H9 (cell line): ENCODE results near the gene LTBP2. TPM values are rescaled to one million over a fixed set of nuclear protein-coding genes. Genes with fewer than 3 reads are reported as not detected.

ENCODE experiments used
- DNase-seq: peaks from one replicate; pipeline ENCODE4 v3.0.0-alpha.2; 2017
- H2AFZ ChIP-seq: one replicate; pipeline ENCODE4 v1.6.1; 2013; ENCODE audit warnings: mild to moderate bottlenecking, low read length, control low read depth, moderate library complexity
- H2AK5ac ChIP-seq: 2 replicates; pipeline ENCODE4 v1.6.1; 2013; ENCODE audit warnings: low read length, control low read depth, mixed read lengths; ENCODE audit not compliant: insufficient read length
- H2BK120ac ChIP-seq: one replicate; pipeline ENCODE4 v1.6.1; 2013; ENCODE audit warnings: low read depth, mild to moderate bottlenecking, low read length, control low read depth, inconsistent platforms; ENCODE audit not compliant: poor library complexity, severe bottlenecking
- H2BK12ac ChIP-seq: 2 replicates; pipeline ENCODE4 v1.6.1; 2013; ENCODE audit warnings: low read length, control low read depth, mixed read lengths, low read depth; ENCODE audit not compliant: insufficient read length
- H2BK15ac ChIP-seq: 2 replicates; pipeline ENCODE4 v1.6.1; 2013; ENCODE audit warnings: low read depth, low read length, control low read depth
- H2BK20ac ChIP-seq: one replicate; pipeline ENCODE4 v1.6.1; 2013; ENCODE audit warnings: low read depth, mild to moderate bottlenecking, low read length, control low read depth, inconsistent platforms; ENCODE audit not compliant: poor library complexity, severe bottlenecking
- H2BK5ac ChIP-seq: 2 replicates; pipeline ENCODE4 v1.6.1; 2013; ENCODE audit warnings: low read length, control low read depth, mixed read lengths; ENCODE audit not compliant: insufficient read length
- H3K14ac ChIP-seq: 2 replicates; pipeline ENCODE4 v1.6.1; 2013; ENCODE audit warnings: low read length, control low read depth; ENCODE audit not compliant: insufficient read depth
- H3K18ac ChIP-seq: 2 replicates; pipeline ENCODE4 v1.6.1; 2013; ENCODE audit warnings: low read depth, mild to moderate bottlenecking, mixed read lengths, low read length, control low read depth; ENCODE audit not compliant: insufficient read length
- H3K23ac ChIP-seq: 2 replicates; pipeline ENCODE4 v1.6.1; 2013; ENCODE audit warnings: low read length, control low read depth, mixed read lengths, low read depth; ENCODE audit not compliant: insufficient read length
- H3K23me2 ChIP-seq: 2 replicates; pipeline ENCODE4 v1.6.1; 2013; ENCODE audit warnings: low read depth, mild to moderate bottlenecking, mixed read lengths, low read length, control low read depth; ENCODE audit not compliant: insufficient read length, poor library complexity, severe bottlenecking
- H3K27ac ChIP-seq: 2 replicates; pipeline ENCODE4 v1.5.1; 2013; ENCODE audit warnings: low read length, control low read depth, mixed read lengths, low read depth; ENCODE audit not compliant: insufficient read length
- H3K27me3 ChIP-seq: 2 replicates; pipeline ENCODE4 v1.6.1; 2013; ENCODE audit warnings: low read length, control low read depth, inconsistent platforms; ENCODE audit not compliant: insufficient read depth
- H3K4ac ChIP-seq: 2 replicates; pipeline ENCODE4 v1.6.1; 2013; ENCODE audit warnings: low read depth, mild to moderate bottlenecking, control low read depth, inconsistent platforms, low read length, moderate library complexity
- H3K4me1 ChIP-seq: 2 replicates; pipeline ENCODE4 v1.6.1; 2013; ENCODE audit warnings: low read length, control low read depth, inconsistent platforms; ENCODE audit not compliant: insufficient read depth
- H3K4me2 ChIP-seq: 2 replicates; pipeline ENCODE4 v1.6.1; 2013; ENCODE audit warnings: low read length, control low read depth, mixed read lengths; ENCODE audit not compliant: insufficient read length, insufficient read depth
- H3K56ac ChIP-seq: 2 replicates; pipeline ENCODE4 v1.6.1; 2013; ENCODE audit warnings: low read depth, mild to moderate bottlenecking, mixed read lengths, low read length, control low read depth; ENCODE audit not compliant: insufficient read length
- H3K79me1 ChIP-seq: 2 replicates; pipeline ENCODE4 v1.6.1; 2013; ENCODE audit warnings: low read depth, mild to moderate bottlenecking, moderate library complexity, low read length, control low read depth, inconsistent platforms; ENCODE audit not compliant: insufficient read depth, poor library complexity, severe bottlenecking
- H3K79me2 ChIP-seq: 2 replicates; pipeline ENCODE4 v1.6.1; 2013; ENCODE audit warnings: low read length, control low read depth, inconsistent platforms; ENCODE audit not compliant: insufficient read depth
- H3K9ac ChIP-seq: 2 replicates; pipeline ENCODE4 v1.6.1; 2013; ENCODE audit warnings: low read length, control low read depth, mixed read lengths; ENCODE audit not compliant: insufficient read length; ENCODE audit errors: extremely low read depth
- H3K9me3 ChIP-seq: one replicate; pipeline ENCODE4 v1.6.1; 2013; ENCODE audit warnings: low read depth, low read length, inconsistent platforms; ENCODE audit not compliant: control insufficient read depth
- H3T11ph ChIP-seq: one replicate; pipeline ENCODE4 v1.6.1; 2013; ENCODE audit warnings: mild to moderate bottlenecking, low read length, control low read depth, inconsistent platforms
- H4K20me1 ChIP-seq: one replicate; pipeline ENCODE4 v1.6.1; 2013; ENCODE audit not compliant: control insufficient read depth, insufficient read length, insufficient read depth
- H4K5ac ChIP-seq: 2 replicates; pipeline ENCODE4 v1.6.1; 2013; ENCODE audit warnings: low read depth, mild to moderate bottlenecking, mixed read lengths, low read length, control low read depth; ENCODE audit not compliant: insufficient read length
- H4K8ac ChIP-seq: replicated peaks from 2 replicates; pipeline ENCODE4 v1.6.1; 2013; ENCODE audit warnings: low read length, control low read depth, mixed read lengths, low read depth; ENCODE audit not compliant: insufficient read length
- H4K91ac ChIP-seq: 2 replicates; pipeline ENCODE4 v1.6.1; 2013; ENCODE audit warnings: low read depth, mild to moderate bottlenecking, moderate library complexity, mixed read lengths, low read length, control low read depth; ENCODE audit not compliant: insufficient read length
- H3K27ac Mint-ChIP-seq, 3 experiments: 2 replicates in 2 of 3; 3 replicates in 1 of 3; pipeline ENCODE4 v1.8.0; 2020 to 2021; ENCODE audit warnings: mixed read lengths in 3 of 3, mild to moderate bottlenecking in 1 of 3, moderate library complexity in 1 of 3
- H3K27me3 Mint-ChIP-seq: 2 replicates; pipeline ENCODE4 v1.8.0; 2021; ENCODE audit warnings: low read depth, mild to moderate bottlenecking, moderate library complexity, mixed read lengths
- H3K36me3 Mint-ChIP-seq, 3 experiments: 2 replicates in 2 of 3; 3 replicates in 1 of 3; pipeline ENCODE4 v1.8.0; 2020 to 2021; ENCODE audit warnings: low read depth in 3 of 3, mixed read lengths in 3 of 3; ENCODE audit not compliant: insufficient read depth in 1 of 3
- H3K4me1 Mint-ChIP-seq, 2 experiments: 2 replicates each; pipeline ENCODE4 v1.8.0; 2020; ENCODE audit warnings: mixed read lengths in 2 of 2
- H3K4me3 Mint-ChIP-seq, 2 experiments: 2 replicates in 1 of 2; 3 replicates in 1 of 2; pipeline ENCODE4 v1.8.0; 2020 to 2021; ENCODE audit warnings: mild to moderate bottlenecking in 2 of 2, mixed read lengths in 2 of 2, moderate library complexity in 1 of 2
- H3K9me3 Mint-ChIP-seq, 2 experiments: 2 replicates in 1 of 2; 3 replicates in 1 of 2; pipeline ENCODE4 v1.8.0; 2020; ENCODE audit warnings: mild to moderate bottlenecking in 2 of 2, mixed read lengths in 2 of 2, moderate library complexity in 1 of 2
- CTCF ChIP-seq: fragments of 200-600 bp; sonication (generic); conservative IDR thresholded peaks from 3 replicates; pipeline ENCODE4 v1.8.0; 2021; ENCODE audit warnings: antibody characterized with exemption, mild to moderate bottlenecking
- WGBS: extraction: QIAGEN DNeasy Blood & Tissue Kit; methylation state at CpG from one replicate; pipeline ENCODE4 v1.1.7; 2013; ENCODE audit warnings: missing lambda C conversion rate, low lambda C conversion rate, mixed read lengths; ENCODE audit not compliant: insufficient read length; ENCODE audit errors: extremely low coverage; 5-methylcytosine and 5-hydroxymethylcytosine counted together
- total RNA-seq: library from RNA; stranded (reverse); gene quantifications from 2 replicates; pipeline ENCODE4 v1.2.1, GENCODE V29; 2021

Gene LTBP2
- total RNA-seq, 1 experiment from 2014 or later, result 0.77 TPM

DNA sequence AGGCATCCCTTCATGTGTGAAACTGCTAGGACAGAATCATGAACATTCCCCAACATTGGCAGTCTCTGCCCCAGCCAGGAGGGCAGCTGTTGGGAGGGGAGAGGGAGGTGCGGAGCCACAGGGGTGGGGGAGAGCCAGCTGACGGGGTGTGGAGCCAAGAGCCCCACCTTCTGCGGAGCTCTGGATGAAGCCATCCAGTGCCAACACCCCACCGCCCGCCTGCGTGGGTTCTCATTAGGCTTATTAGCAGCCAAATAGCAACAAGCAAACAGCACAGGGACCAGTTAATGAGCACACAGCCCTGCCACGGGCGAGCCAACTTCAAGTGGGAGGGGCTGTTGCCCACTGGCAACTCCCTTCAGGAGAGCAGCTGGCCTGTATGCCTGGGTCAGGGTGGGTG, 12.1 kb downstream of the LTBP2 start:
- no peak overlapping the region for H2AK5ac ChIP-seq
- H3K27me3 Mint-ChIP-seq, result peaks cover 7% of the 10 kb centered on the region

More for the DNA sequence above, 12.1 kb downstream of the LTBP2 start:
- Histone ChIP-seq H2BK120ac (no peak overlapping the region), H4K20me1 (no peaks in the 10 kb centered on the region), H3K14ac (no peak overlapping the region), H4K5ac (no peak overlapping the region), H4K8ac (no peak overlapping the region), H3K9me3 (no peaks in the 10 kb centered on the region), H3K79me1 (no peaks in the 10 kb centered on the region), H3K4me2 (no peak overlapping the region), H3K23me2 (no peaks in the 10 kb centered on the region), H3K79me2 (no peaks in the 10 kb centered on the region), H2BK12ac (no peak overlapping the region), H3K56ac (no peak overlapping the region), H3K4ac (no peak overlapping the region), H3K27me3 (no peaks in the 10 kb centered on the region), H2BK5ac (no peak overlapping the region), H3K27ac (no peak overlapping the region), H3K23ac (no peak overlapping the region), H2BK20ac (no peak overlapping the region), H3K4me1 (no peaks in the 10 kb centered on the region), H3T11ph (no peak overlapping the region), H4K91ac (no peak overlapping the region), H3K9ac (no peak overlapping the region), H3K18ac (no peak overlapping the region), H2BK15ac (no peak overlapping the region), H2AFZ (no peak overlapping the region)
- no peaks in the 10 kb centered on the region for H3K36me3 Mint-ChIP-seq
- no peak overlapping the region for H3K27ac Mint-ChIP-seq
- no peak overlapping the region for H3K4me3 Mint-ChIP-seq
- no peaks in the 10 kb centered on the region for H3K9me3 Mint-ChIP-seq
- WGBS, result no CpG with 5 or more reads among the region's 8 CpGs
- no peak for TF ChIP-seq CTCF
- no peak for DNase-seq
- no peaks in the 10 kb centered on the region for H3K4me1 Mint-ChIP-seq
